ENCODE results near the gene RNF167. TPM values are rescaled to one million over a fixed set of nuclear protein-coding genes. Genes with fewer than 3 reads are reported as not detected.

The RNF167 gene
- total and polyA plus RNA-seq, 2 of the 13 experiments (the other 11 are each of a cell fraction or from before 2014, with no cell fraction given): 44.1 to 45.4 TPM

GRCh38 chr17:4986951-4987766, 47.1 kb downstream of the RNF167 start, which contains the start of gene CAMTA2 (continued):
- no peak for TF ChIP-seq IRF1 (CRISPR knock-in tag; IDR thresholded peaks at IDR 0.05; ENCODE audit: low read depth)
- 0 out of 2 replicates have a peak, but pooled peaks have one; percentile 29 for TF ChIP-seq ZNF180 (CRISPR knock-in tag; IDR thresholded peaks at IDR 0.05; ENCODE audit: borderline replicate concordance, low read depth)
- no peak; the same call in 1 of the 2 replicates for TF ChIP-seq HOXD1 (CRISPR knock-in tag; IDR thresholded peaks at IDR 0.05)
- TF ChIP-seq SP140L (CRISPR knock-in tag; IDR thresholded peaks at IDR 0.05; ENCODE audit: borderline replicate concordance): no peak
- TF ChIP-seq ZBTB20 (CRISPR knock-in tag; IDR thresholded peaks at IDR 0.05; ENCODE audit: borderline replicate concordance, low read depth): no peak
- TF ChIP-seq ZNF766 (CRISPR knock-in tag; IDR thresholded peaks at IDR 0.05; ENCODE audit: borderline replicate concordance): no peak
- no peak for TF ChIP-seq FOXO4 (CRISPR knock-in tag; conservative IDR thresholded peaks at IDR 0.05)
- TF ChIP-seq SP2 (CRISPR knock-in tag; IDR thresholded peaks at IDR 0.05): peak; percentile 57
- TF ChIP-seq ZNF713 (CRISPR knock-in tag; IDR thresholded peaks at IDR 0.05): no peak
- TF ChIP-seq ZFAT (CRISPR knock-in tag; conservative IDR thresholded peaks at IDR 0.05): peak; percentile 49; the same call in 1 of the 2 replicates
- no peak for TF ChIP-seq REST (IDR thresholded peaks at IDR 0.05; ENCODE audit: borderline replicate concordance in 1 of 2, low read depth in 1 of 2, low read length in 2 of 2)
- no peak; the same call in 1 of the 2 replicates for TF ChIP-seq FOXP4 (CRISPR knock-in tag; IDR thresholded peaks at IDR 0.05)
- no peak for TF ChIP-seq ZNF34 (CRISPR knock-in tag; IDR thresholded peaks at IDR 0.05; ENCODE audit: borderline replicate concordance)
- no peak for TF ChIP-seq CENPX (CRISPR knock-in tag; IDR thresholded peaks at IDR 0.05)
- TF ChIP-seq RNF2 (conservative IDR thresholded peaks at IDR 0.05; ENCODE audit: low read depth): no peak
- no peak for TF ChIP-seq PRDM15 (CRISPR knock-in tag; IDR thresholded peaks at IDR 0.05)

All from HepG2 (cell line).